NAMALWA (cell line): Measurements from ENCODE around the gene TTN.

Source experiments
- DNase-seq: peaks from one replicate; pipeline ENCODE4 v3.0.0-alpha.2; 2015; ENCODE audit warnings: low spot score

TTN gene

DNA sequence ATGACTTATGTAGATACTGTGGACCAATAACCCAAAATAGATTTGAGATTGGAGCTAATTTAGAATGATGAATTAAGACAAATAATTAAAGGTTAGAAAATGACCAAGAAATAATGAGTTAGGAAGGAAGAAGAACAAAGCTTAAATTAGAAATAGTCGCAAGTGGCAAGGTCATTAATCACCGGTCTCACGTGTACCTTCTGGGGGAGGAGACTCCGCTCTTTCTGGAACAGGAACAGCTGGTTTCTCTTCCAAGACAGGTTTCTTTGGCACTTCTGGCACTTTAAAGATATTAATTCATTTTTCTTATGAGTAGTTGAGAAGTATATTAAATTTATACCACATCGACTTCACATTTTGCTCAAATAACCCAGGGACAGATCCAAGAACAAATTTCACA is 156.7 kb downstream of the TTN start:
- DNase-seq, result no peak

GRCh38 chr2:178644919-178645318 is 162.3 kb downstream of the TTN start:
- DNase-seq, result no peak

GRCh38 chr2:178641498-178641897 is 165.7 kb downstream of the TTN start:
- DNase-seq, result no peak

DNA sequence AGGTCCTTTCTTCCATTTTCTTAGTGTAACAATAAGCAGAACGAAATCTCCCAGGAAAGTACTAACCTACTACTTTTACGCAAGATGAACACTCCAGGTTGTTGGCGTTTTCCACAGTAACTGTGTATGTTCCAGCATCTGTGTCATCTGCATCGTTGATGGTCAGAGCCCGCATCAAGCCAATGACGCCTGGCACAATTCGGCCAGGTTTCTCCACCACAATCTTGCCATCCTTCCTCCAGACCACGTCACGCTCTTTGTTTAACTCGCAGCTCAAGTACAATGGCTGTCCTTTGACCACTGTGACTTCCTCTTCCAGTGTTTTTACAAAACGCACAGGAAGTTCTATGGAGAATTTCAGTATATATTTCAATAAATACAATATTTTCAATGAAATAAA is 171.3 kb downstream of the TTN start:
- no peak for DNase-seq

DNA sequence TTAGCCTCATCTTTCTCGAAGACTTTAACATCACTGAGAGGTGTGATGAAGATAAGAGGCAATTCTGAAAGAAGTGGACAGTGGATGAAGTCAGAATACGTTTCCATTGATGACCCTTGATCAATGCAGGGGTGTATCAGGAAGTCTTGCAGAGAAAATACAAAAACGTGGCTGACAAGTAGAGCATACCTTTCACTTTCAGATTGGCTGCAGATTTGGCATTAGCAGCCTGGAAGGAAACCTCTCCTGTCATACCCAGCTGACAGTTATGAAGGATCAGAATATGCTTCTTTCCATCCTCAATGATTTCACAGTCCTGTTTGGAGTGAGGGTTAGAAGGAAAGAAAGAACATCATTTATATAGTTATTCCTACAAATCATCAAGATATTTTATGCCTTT is 174.5 kb downstream of the TTN start:
- DNase-seq, result no peak

DNA sequence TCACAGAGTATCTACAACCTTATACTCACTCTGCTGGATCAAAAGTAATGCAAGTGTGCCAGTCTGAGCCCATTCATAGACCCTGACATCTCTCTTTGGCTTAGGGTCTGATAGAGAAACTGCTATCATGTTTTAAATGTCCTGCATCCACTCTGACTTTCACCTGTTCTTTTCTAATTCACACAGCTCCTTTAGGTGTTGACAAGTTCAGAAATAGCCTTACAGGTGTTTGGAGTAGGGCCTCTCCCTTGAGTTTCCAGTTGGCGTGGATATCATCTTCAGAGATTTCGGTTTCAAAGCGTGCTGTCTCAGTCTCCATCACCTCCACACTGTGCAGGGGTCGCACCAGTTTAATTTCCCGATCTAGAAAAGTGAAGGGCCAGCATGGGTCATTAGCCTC is 176.6 kb downstream of the TTN start:
- no peak for DNase-seq

- DNase-seq, result no peak
Measured at GRCh38 chr2:178629463-178629862, 177.8 kb downstream of the TTN start.

DNA sequence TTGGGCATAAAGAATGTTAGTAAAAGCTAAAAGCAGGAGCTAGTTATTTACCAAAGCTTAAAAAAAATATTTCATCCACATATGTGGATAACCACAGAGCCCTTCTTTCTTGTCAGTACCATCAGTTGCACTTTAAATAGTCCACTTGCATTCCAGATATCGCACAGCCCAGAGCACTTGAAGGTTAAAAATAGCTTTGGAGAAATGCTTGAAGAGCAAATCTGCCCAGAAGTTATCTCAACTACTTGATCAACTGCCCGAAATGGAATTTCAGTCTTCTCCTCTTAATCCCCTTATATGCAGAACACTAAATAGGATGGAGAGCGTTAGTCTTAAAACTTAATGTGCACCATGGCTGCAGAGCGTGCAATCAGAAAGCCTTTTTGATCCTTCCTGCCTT is 178.6 kb downstream of the TTN start:
- no peak for DNase-seq

DNA sequence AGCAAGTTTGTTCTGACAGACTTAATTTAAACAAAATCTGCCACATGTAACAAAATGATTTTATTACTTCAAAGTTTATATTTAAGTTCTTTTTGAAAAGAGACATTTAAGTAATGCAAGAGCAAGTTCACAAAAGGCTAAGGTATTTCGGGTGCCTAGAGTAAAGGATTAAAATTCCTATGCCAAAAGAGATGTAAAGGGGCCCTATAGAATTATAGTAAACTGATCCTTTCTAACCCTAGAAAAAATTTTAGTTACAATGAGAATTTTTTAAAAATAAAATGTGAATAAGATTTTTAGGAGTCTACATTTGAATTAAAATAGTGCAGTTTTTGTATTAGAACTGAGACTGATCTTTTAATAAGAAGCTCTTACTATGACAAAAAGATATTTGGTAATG is 179.8 kb downstream of the TTN start:
- DNase-seq, result no peak

GRCh38 chr2:178615969-178616368 is 191.3 kb downstream of the TTN start:
- DNase-seq, result no peak

DNA sequence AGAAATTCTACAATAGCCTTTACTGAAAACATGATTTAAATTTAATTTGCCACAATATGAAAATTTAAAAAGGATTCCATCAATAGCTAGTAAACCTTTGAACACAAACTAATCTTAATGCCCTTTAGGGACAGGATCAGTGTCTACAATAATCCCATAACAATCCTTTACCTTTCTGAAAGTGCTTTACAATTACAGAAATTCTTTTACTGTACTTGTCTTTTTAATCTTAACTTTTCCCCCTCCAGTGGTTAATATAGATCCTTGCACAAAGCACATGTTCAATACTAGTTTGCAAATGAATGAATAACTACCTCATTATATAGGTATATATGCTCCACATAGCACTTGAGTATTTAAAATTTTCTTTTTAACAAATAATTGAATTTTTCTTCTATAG is 204.3 kb downstream of the TTN start:
- DNase-seq, result no peak

GRCh38 chr2:178592655-178593054 is 214.6 kb downstream of the TTN start:
- DNase-seq, result no peak

DNA sequence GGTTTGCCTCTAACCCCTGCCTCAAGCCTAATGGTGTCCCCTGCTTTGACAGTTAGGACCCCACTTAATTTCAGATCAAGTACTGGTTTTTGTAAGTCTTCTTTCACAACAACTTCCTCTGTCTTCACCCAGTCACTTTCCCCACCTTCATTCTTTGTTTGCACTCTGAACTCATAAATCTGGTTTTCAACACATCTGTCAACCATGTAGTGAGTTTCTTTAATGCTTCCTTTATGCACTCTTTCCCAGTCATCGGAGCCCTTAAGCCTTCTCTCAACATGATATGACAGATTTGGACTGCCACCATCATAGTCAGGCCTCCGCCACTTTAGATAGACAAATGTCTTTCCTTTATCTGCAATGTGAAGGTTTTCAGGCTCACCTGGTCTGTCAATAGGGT is 217.9 kb downstream of the TTN start:
- DNase-seq, result no peak

DNA sequence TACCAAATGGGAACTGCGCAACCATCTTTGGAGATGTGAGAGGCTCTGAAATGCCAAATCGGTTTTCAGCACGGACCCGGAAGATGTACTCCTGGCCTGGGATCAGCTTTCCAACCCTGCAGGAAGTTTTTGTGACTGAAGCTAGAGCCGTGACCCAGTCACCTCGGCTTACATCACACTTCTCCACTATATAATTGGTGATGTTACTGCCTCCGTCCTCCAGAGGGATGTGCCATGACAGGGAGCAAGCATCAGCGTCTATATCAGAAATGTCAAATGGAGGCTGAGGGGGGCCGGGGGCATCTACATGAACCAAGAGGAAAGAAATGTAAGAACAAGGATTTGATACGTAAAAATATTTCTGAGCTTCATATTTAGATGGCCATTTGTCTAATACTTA is 222.6 kb downstream of the TTN start:
- DNase-seq, result no peak

DNA sequence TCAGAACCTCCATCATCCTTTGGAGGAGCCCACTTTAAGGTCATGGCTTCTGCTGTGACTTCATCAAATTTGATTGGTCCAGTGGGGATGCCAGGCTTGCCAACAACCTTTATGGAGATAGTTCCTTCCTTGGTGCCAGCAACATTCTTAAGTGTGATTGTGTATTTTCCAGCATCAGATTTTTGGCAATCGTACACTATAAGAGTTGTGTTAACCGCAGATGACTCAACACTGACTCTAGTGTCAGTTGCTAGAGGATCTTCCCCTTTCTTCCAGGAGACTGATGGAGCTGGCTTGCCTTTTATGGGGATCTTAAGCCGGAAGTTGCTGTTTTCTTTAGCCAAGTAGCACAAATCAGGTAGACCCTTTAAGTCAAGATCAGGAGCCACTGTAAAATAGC is 228.2 kb downstream of the TTN start:
- no peak for DNase-seq

- no peak for DNase-seq
Measured at GRCh38 chr2:178574789-178575188, 232.4 kb downstream of the TTN start.

DNA sequence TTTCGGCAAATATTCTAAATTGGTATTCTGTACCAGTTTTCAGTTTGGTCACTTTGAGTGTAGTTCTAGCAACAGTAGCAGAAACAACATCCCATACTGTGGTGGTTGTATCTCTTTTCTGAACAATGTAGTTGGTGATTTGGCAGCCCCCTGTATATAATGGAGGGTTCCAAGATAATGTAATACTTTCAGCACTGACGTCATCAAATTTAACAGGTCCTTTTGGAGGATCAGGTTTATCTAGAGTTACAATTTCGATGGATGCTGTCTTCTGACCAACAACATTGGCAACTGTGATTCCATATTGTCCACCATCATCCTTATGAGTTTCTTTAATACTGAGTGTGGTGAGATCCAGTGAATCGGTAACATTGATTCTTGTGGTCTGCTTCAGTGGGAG is 239.0 kb downstream of the TTN start:
- DNase-seq, result no peak

- no peak for DNase-seq
Measured at GRCh38 chr2:178553047-178553446, 254.2 kb downstream of the TTN start.

GRCh38 chr2:178550352-178550751 is 256.9 kb downstream of the TTN start:
- DNase-seq, result no peak

DNA sequence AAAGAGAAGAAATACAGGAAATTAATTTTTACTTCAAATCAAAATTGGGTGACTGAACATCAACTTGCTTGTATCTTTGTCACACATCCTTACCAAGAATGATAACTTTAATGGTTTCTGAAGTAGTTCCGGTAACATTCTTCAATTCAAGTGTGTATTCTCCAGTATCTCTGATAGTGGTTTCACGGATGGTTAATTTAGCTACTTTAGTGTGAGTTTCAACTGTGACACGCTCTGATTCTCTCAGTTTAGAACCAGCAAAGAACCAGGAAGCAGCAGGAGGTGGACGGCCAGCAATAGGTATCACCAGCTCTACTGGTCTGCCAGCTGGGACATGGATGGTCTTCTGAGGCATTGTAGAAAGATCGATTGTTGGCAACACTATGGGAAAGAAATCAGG is 264.7 kb downstream of the TTN start:
- no peak for DNase-seq

- DNase-seq, result no peak
Measured at GRCh38 chr2:178542161-178542560, 265.1 kb downstream of the TTN start.

- DNase-seq, result no peak
Measured at GRCh38 chr2:178536037-178536436, 271.2 kb downstream of the TTN start.

- DNase-seq, result no peak
Measured at GRCh38 chr2:178531168-178531567, 276.1 kb downstream of the TTN start.

GRCh38 chr2:178530625-178531142 is 276.5 kb downstream of the TTN start:
- no peak for DNase-seq

- no peak for DNase-seq
Measured at GRCh38 chr2:178530131-178530530, 277.1 kb downstream of the TTN start.
